Measurements from ENCODE around the gene DDX20.

Gene DDX20

DNA sequence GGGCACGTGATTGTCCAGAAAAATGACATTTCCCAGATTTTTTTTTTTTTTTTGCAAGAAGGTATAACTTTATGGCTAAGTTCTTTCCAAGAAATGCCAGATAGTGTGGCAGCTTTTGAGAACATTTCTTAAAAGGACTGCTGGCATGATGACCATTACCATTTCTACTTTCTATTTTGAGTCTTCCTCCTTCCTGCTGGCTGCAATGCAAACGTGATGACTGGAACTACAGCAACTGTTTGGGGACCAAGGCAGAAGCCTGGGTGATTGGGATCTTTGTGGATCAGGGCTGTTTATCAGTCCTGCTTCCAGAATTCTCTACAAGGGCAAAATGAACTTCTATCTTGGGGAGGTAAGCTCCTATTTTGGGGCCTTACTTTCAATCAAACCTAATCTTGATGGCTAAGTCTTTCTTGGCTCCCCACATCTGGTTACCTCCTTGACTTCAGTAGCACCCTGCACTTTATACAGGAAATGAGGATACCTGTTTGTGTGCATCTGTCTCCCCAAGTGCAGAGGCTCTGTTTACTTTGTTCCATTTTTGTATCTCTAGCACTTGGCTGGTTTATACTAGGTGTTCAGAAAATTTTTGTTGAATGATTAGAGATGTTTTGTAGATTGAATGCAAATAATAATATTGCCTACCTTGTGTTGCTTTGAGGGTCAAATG, 3.7 kb upstream of the DDX20 start:
- DNase-seq = no peak

DNA sequence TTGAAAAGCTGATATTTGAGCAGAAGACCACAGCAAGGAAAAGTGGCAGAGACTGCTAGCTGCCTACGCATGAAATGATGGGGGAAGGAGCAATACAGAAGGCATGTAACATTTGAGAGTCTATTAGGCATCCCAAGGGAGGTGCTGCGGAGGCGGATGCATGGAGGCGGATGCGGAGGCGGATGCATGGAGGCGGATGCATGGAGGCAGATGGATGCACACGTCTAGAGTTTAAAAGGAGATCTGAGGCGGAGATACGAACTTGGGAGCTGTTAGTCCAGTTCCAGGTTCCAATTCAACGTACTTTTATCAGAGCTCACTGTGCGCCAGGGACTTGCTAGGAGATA, 744 bp upstream of the DDX20 start:
- peak; percentile 64 for DNase-seq

DNA sequence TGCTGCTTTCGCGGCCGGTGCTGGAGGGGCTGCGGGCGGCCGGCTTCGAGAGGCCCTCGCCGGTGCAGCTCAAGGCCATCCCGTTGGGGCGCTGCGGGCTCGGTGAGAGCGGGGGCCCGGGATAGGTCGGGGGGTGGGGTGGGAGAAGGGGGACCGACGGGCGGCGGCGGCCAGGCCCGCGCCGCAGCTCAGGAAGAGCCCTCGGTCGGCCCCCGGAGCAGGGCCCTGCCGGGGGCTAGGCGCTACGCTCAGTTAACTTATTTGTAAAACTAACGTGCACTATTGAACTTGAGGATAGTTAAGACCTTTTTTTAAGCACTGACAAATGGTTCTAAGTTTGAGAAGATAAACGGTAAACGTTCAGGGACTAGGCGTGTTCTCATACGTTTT, 418 bp downstream of the DDX20 start:
- DNase-seq = no peak

DNA sequence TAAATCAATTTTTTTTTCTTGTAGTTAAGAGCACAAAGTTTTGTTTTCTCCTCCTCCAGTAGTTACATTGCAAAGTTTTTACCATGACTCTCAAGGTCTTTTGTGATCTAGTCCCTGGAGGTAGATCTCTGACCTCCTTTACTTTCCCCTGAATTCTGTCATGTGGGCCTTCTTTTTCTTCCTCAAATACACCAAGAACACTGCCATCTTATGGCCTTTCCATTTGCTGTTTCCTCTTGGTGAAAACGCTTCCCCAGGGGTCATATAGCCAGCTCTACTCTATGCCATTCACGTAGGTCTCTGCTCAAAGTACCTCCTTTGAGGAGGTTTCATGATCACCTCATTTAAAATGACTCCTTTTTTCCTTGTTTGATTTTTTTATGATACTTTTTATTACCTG, 2.7 kb downstream of the DDX20 start:
- peak; percentile 62 for DNase-seq

DNA sequence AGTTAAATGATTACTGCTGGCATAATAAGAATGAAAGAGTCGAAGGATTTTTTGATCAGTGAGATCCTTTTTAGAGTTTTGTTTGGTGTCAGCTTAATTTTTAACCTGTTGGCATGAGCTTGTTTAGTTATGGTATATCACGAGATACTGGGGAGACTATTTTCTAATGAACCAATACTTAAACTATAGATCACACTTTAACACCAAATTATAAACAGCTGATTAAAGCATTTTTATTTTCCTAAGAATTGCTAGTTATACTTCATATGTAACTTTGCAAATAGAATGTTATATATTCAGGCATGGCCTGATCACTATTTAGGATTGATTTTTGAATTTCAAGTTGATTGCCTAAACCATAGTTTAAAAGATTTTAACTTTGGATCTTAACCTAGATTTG, 6.0 kb downstream of the DDX20 start:
- DNase-seq = no peak

DNA sequence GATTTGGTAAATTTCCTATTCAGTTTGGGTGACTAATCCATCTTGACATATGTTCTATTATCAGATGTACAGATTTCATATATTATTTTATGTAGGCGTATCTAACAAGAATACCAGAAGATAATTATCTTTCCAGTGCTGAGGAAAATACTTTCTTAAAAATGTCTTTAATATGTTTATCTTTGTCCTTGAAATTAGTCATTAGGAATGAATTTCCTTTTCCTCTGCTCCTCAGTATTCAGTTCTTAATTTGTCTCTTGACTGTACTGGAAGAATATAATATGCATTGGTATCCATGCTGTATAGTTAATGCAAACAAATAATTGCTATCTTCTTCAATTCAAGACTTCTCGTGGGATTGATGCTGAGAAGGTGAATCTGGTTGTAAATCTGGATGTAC, 6.6 kb downstream of the DDX20 start:
- no peak for DNase-seq

DNA sequence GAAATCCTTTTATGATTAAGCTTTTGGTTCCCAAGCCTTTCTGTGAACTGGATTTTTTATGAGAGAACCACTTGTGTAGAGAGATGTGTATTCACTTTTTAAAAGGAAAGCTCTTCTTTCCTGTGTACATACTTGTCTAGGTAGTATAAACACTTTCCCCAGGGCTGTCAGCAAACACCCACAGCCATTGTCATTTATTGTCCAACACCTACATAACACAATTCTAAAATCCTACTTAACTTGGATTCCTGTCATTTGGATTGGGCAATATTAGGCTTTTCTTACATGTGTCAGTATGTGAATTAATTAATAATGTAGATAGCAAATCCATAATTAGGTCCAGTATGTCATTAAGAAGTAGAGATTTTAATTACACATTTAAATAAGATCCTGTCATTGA, 12.3 kb downstream of the DDX20 start:
- no peak for DNase-seq

DNA sequence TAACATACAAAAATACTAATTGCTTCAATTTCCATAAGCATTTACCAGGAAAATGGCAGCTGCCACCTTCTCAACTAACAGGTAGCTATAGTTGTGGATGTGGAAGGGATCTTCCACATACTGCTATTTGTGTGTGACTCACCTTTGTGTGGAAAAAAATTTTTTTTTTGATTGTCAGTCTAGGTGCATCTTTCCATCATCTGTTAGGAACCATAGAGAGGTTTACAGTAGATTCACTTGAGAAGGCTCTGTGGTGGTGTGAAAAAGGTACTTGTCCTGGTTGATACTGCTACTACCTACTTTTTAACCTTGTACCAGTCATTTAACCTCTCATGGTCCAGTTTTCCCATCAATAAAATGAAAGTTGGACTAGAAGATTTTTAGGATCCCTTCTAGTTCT, 12.9 kb downstream of the DDX20 start:
- DNase-seq = no peak

DNA sequence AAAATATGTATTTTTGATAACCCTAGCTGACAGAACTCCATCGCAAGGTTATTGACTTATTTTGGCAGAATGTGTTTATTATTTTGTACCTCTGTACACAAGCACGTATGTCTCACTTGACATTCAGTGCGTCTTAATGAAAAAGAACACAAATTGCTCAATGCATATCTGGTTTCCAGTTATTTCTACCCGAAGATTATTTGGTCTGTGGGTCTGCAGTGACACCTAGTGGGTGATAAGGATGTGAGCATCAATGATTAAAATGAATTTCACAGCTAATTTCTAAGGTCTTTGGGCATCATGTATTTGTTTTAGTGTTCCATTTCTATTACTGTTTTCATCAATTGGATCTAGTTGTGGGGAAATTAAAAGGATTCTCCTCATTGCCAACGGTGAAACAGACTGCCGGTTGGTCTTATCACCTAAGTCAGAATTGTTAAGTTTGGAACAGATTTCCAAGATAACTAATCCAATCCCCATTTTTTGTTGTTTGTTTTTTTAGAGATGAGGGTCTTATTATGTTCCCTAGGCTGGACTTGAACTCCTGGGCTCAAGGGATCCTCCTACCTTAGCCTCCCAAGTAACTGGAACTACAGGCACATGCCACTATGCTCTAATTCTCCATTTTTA, 13.9 kb downstream of the DDX20 start:
- DNase-seq = peak; percentile 91

DNA sequence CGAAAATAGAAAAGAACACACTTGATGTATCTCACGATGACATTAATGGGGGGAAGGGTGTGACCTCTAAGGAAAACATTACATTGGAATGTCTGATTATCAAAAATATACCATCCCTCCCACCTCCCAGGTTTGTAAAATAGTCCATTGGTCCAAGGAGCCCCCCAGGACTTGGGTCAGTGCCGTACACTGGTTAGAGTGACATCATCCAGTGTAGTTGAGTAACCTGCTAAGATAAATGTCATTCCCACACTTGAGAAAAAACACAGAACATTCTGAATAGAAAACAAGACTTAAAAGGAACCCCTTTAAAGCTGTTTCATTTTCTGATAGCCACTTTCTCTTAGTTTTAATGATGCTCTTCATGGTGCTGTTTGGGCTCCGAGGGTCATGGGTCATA, 15.2 kb downstream of the DDX20 start:
- DNase-seq = no peak

DNA sequence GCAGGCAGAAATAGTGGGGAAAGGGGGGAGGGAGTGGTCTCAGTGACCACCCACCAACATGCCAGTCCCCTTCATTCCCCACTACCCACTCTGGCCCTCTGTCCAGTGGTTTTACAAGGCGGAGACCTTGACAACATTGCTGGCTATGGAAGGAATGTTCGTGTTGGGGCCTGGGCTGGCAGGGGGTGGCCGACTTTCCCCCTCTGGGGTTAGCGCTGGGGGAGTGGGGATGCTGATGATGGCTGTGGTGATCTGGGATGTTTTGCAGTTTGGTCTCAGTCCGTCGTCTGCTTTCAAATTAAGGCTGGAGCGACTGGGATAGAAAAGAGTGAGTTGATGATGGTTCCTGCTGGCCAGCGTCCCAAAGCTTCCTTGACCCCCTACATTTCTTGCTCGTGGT, 20.3 kb downstream of the DDX20 start:
- DNase-seq = no peak

DNA sequence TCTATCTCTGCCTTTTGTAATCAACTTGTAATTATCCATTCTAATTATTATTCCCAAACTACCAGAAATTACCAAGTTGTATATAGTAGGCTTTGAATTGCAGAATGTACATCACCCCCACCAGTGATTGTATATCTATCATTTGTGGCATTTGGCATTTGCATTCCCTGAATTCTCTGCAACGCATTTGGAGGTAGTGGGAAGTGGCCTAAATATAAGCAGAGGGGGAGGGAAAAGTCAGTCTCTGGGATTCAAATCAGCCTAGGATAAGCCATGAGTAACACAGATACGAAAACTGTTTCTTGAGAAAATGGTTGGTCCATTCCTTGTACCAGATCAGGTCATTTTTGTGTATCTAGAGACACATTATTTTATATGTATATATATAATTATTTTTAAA, 20.7 kb downstream of the DDX20 start:
- DNase-seq = no peak

DNA sequence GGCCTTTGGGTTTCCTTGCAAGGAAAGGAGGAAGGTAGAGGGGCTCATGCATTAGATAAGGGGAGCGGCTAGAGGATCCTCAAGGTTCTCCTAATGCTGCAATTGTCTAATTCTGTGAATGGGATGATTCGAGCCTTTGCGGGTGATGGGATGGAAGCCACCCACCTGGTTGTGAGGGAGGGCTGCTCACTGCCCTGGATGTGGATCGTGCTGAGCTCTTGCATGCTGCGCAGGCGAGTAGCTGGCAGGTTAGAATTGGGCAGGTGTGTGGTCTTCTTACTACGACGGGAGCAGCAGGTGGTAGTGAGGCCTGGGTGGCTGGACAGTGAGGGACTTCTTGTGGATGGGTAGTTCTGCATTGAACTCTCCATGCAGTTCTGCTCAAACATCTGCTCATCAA, 21.2 kb downstream of the DDX20 start:
- DNase-seq = no peak

DNA sequence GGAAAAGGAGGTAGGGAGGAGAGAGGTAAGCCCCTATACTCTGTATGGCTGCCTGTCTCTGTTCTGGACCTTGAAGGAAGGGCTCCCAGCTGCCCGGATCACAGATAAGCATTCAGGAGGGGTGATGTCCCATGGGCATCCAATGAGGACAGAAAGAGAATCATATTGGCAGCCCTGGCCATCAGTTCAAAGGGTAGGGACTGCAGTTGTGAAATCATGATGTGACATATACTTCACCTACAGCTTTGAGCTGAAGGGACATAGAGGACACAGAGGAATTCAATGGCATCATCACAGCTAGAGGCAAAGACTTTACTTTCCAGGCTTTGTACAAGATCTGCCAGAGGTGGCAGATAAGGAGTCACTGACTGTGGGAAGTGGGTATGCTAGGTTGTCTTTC, 21.6 kb downstream of the DDX20 start:
- DNase-seq = no peak

DNA sequence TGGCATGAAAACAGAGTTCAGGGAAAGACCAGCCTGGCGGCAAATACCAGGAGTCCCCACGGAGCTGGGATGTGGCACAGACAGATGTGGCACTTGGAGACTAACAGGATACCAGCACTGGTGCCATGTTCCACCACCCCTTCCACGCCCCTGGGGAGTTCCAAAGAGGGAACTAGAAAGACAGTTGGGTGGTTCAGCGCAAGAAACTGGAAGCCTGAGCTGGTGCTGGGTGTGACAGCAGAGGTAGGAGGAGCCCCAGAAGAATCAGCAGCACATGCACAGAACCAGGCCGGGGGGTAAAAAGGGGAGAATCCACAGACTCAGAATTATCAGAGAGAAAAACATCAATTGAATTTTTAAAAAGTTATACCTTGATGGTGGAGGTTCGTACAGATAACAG, 22.4 kb downstream of the DDX20 start:
- no peak for DNase-seq

DNA sequence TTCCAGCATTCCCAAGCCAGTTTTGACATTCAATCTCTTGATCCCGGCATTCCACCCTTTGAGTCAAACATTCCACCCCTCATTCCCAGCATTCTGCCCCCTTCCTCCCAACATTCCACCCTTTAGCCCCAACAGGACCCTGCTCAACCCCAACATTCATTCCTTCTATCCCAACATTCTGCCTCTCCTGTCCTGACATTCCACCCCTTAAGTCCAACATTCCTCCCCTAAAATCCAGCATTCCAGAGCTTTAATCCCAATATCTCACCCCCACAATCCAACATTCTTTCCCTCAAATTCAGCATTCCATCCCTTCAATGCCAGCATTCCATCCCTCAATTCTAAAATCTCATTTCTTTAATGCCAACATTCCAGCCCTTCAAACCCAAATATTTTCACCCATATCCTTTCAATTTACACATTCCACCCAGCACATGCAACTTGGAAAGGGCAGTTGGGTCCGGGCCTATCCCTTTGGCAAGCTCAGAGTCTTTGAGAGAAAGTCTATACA, 22.9 kb downstream of the DDX20 start:
- DNase-seq = no peak

DNA sequence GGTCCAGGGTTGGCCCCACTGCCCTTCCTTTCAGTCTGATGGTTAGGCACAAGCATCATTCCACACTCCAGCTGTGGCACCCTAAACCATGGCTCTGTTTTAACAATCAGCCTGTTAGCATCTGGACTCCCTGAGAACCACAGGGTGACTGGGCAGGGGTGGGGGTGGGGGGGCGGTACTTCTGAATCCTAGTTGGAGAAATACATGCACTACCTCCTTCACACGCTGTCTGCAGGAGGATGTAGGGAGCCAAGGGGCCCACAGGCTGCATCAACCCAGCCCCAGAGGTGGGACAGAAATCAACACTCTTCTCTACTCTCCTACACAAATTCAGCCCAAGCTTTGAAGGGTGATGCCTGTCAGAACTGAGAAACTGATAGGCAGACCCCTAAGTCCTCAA, 23.8 kb downstream of the DDX20 start:
- DNase-seq = no peak

DNA sequence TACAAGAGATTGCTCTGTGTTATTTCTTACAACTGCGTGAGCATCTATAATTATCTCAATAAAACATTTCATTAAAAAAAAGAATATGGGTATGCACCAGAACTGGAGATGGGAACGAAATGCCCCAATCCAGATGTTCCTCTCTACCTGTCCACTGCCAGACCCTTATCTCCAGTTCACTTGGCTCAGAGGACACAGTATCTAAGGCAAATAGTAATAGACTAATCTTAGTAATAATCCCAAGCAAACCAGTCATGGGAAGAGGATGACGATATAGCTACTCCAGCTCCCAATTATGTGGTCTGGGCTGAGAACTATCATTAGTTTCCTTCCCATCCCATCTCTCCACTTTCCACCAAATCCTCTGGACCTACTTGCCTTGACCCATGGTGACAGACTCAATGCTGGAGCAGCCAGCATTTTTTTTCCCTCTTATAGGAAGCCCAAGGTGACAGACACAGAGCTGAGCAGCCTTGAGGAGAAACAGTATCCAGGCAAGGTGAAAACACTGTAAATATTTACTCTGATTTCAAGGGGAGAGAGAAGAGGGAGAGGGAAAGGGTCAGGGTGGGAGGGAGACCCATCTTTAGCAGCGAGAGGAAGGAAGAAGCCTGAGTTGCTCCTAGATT, 28.7 kb downstream of the DDX20 start:
- no peak for DNase-seq

DNA sequence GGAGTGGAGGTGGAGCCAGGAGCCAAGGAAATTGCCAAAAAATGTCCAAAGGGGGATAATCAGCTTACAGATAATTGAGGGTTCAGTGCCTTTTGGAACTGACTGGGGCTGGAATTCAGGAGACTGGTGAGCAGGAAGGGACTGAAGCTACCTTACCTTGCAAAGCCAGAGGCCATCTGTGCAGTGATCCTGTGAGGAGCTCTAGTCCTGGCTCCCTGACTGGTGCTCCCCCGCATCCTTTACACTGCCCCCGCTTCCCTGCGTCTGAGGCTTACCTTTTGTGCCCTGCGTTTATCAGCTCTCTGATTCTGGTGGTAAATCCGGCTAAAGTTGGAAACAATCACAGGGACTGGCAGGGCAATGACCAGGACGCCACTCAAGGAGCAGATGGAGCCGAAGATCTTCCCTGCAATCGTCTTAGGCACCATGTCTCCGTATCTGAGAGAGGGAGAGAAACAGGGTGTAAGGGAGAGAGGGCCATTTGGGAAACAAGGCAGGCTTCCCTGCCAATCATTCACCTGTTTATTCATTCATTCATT, 31.0 kb downstream of the DDX20 start:
- DNase-seq = no peak

DNA sequence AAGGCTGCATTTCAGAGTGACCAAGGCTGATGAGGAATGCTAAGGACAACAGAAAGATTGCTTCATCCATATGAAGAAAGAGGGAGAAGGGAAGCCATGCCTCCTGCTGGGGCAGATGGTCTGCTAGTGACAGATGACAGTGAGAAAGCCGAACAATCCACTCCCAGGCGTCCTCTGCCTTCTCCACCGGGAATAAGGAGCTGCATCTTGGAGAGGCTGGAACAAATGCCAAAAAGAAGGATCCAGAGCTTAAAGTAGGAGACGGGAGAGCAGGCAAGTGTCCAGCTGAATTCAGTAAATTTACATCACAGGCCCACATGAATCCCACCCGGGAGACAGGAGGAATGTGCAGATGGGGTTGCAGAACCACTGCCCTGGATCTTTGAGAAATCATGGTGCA, 33.4 kb downstream of the DDX20 start:
- no peak for DNase-seq

DNA sequence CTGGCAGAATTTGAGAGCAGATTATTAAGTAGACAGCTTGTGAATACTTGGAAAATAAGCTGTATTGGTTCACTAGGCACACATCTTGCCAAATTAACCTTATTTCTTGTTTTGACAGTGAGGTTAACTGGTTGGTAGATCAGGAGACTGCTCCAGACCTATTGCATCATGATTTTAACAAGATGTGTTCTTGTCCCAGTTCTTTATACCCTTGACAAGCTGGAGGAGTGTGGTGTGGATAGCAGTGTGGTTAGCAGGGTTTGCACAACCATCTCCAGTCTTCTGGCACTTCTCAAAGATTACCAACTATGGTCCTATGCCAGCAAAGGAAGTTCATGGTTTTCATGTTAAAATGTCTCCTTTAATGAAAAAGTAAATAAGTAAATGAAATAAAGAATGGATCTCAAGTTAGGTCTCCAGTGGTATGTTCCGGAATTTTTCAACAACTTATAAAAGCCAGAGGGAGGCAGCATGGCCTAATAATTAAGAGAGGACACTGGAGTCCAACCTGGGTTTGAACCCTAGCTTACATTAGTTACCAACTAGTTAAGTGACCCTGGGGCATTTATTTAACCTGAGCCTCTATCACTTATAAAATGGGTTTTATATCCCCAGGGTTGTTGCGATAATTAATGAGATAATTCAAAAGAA, 34.1 kb downstream of the DDX20 start:
- DNase-seq = peak; percentile 18

DNA sequence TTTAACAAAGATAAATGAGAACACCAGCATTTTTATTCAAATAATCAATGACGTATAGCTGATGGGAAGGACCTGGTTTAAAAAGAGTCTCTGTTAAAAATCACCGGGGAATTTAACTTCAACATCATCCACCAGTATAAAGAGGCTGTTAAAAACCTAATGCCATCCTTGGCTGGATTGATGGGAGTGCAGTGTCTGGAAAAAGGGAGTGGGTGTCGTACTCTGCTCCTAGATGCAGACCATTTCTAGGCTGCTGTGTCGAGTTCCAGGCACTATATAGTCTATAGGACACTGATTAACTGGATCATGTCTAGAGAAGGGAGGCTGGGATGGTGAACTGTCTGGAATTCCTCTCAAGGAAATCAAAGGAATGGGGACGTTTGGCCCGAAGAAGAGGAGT, 36.1 kb downstream of the DDX20 start:
- no peak for DNase-seq

DNA sequence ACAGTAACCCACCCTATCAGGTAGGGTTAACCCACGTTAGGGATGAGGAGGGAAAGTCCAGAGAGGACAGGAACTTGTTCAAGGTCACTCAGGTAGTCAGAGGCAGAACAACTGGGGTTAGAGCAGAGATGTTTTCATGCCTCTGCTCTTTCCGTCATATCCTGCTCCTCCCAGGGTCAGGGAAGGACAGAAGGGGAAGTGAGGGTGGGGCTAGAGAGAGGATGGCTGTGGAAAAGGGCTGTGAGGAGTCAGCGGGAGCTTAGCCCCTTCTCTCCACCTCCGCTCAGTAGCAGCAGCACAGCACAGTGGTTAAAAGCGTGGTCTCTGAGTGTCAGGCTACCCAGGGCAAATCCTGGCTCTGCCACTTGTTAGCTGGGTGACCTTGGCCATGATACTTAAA, 36.5 kb downstream of the DDX20 start:
- no peak for DNase-seq

DNA sequence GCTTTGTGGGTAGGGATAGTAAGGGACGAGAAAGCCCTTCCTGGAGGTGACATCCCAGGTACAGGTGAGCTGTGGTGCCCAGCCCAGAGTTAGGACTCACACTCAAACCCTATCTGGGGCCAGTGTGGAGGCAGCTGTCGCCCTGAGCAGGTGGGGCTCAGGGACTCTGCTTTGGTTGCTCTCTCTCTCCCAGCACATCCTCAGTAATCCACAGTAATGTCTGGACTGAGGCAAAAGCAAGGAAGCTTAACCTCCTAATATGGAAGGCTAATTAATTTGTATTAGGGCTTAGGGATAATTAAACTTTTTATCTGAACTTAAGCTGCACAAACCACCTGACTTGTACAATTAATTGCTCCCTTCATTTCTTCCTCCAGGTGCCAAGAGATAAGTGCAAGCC, 38.2 kb downstream of the DDX20 start:
- DNase-seq = no peak

Data from hematopoietic multipotent progenitor cell treated with erythropoietin and hydrocortisone succinate and interleukin-3 and kit ligand, for 6 days (in vitro differentiated cells).